GM23248 (cell line): Measurements from ENCODE around the gene CACHD1. TPM values are rescaled to one million over a fixed set of nuclear protein-coding genes. Genes with fewer than 3 reads are reported as not detected.

Experiments used
- DNase-seq: peaks from one replicate; pipeline ENCODE4 v3.0.0-alpha.2; 2015
- H2AFZ ChIP-seq: fragments of 200-600 bp; sonication (generic); 2 replicates; pipeline ENCODE4 v1.6.1; 2016; ENCODE audit warnings: antibody characterized with exemption
- H3F3A ChIP-seq: fragments of 200-600 bp; sonication (generic); 2 replicates; pipeline ENCODE4 v1.6.1; 2016; ENCODE audit warnings: mild to moderate bottlenecking, antibody characterized with exemption, mixed run types; ENCODE audit not compliant: insufficient read depth
- H3K27ac ChIP-seq: fragments of 200-600 bp; sonication (generic); 2 replicates; pipeline ENCODE4 v1.5.1; 2016; ENCODE audit warnings: mild to moderate bottlenecking
- H3K27me3 ChIP-seq: fragments of 200-600 bp; sonication (generic); replicated peaks from 2 replicates; pipeline ENCODE4 v1.6.1; 2016; ENCODE audit warnings: mild to moderate bottlenecking; ENCODE audit not compliant: insufficient read depth
- H3K36me3 ChIP-seq: fragments of 200-600 bp; sonication (generic); 2 replicates; pipeline ENCODE4 v1.6.1; 2016; ENCODE audit warnings: low read depth, mild to moderate bottlenecking
- H3K4me1 ChIP-seq: fragments of 200-600 bp; sonication (generic); 2 replicates; pipeline ENCODE4 v1.6.1; 2016; ENCODE audit warnings: mild to moderate bottlenecking; ENCODE audit not compliant: insufficient read depth
- H3K4me2 ChIP-seq: fragments of 200-600 bp; sonication (generic); one replicate; pipeline ENCODE4 v1.6.1; 2016; ENCODE audit warnings: mild to moderate bottlenecking; ENCODE audit not compliant: unreplicated experiment
- H3K4me3 ChIP-seq: fragments of 200-600 bp; sonication (generic); 2 replicates; pipeline ENCODE4 v1.5.1; 2016; ENCODE audit warnings: mild to moderate bottlenecking
- H3K79me2 ChIP-seq: fragments of 200-600 bp; sonication (generic); 2 replicates; pipeline ENCODE4 v1.6.1; 2016; ENCODE audit warnings: mild to moderate bottlenecking; ENCODE audit not compliant: insufficient read depth
- H3K9ac ChIP-seq: fragments of 200-600 bp; sonication (generic); 2 replicates; pipeline ENCODE4 v1.6.1; 2016; ENCODE audit warnings: mild to moderate bottlenecking
- H3K9me2 ChIP-seq: fragments of 200-600 bp; sonication (generic); 2 replicates; pipeline ENCODE4 v1.6.1; 2016; ENCODE audit warnings: mixed run types, mild to moderate bottlenecking, moderate library complexity; ENCODE audit not compliant: insufficient read depth
- H3K9me3 ChIP-seq: fragments of 200-600 bp; sonication (generic); one replicate; pipeline ENCODE4 v1.6.1; 2017; ENCODE audit warnings: low read depth
- H4K20me1 ChIP-seq: fragments of 200-600 bp; sonication (generic); 2 replicates; pipeline ENCODE4 v1.6.0; 2016; ENCODE audit not compliant: insufficient read depth
- EZH2 ChIP-seq: fragments of 200-600 bp; sonication (generic); IDR thresholded peaks from 2 replicates; pipeline ENCODE4 v1.6.1; 2018; ENCODE audit warnings: antibody characterized with exemption, mild to moderate bottlenecking; ENCODE audit not compliant: insufficient read depth, poor library complexity, severe bottlenecking
- EZH2phosphoT487 ChIP-seq: fragments of 200-600 bp; sonication (generic); IDR thresholded peaks from 2 replicates; pipeline ENCODE4 v1.6.1; 2018; ENCODE audit warnings: antibody characterized with exemption, moderate library complexity, mild to moderate bottlenecking, low read depth; ENCODE audit not compliant: insufficient read depth
- WGBS, 2 experiments: methylation state at CpG; one replicate each; pipeline ENCODE4 v1.1.6; 2015 to 2017; ENCODE audit warnings: low lambda C conversion rate in 2 of 2, low coverage in 1 of 2; ENCODE audit errors: missing lambda C conversion rate in 2 of 2; 5-methylcytosine and 5-hydroxymethylcytosine counted together
- in situ Hi-C: fragments of 300-500 bp; cut with MboI; formaldehyde crosslinking; loops from 2 replicates; pipeline ENCODE4 v1.15.0; 2020
- polyA plus RNA-seq: library from polyadenylated mRNA; unstranded; fragments of >200 nt; fragmentation: Nextera tagmentation; extraction: Ambion mirVana; gene quantifications from 2 replicates; pipeline ENCODE4 v1.2.1, GENCODE V29; 2016
- total RNA-seq: library from RNA; depleted of rRNA; stranded (reverse); fragments of >200 nt; shearing (Covaris generic); gene quantifications from 2 replicates; pipeline ENCODE4 v1.2.3, GENCODE V29; 2014

CACHD1 gene
- total and polyA plus RNA-seq, 2 experiments from 2014 or later: 1.9 to 9.3 TPM

DNA sequence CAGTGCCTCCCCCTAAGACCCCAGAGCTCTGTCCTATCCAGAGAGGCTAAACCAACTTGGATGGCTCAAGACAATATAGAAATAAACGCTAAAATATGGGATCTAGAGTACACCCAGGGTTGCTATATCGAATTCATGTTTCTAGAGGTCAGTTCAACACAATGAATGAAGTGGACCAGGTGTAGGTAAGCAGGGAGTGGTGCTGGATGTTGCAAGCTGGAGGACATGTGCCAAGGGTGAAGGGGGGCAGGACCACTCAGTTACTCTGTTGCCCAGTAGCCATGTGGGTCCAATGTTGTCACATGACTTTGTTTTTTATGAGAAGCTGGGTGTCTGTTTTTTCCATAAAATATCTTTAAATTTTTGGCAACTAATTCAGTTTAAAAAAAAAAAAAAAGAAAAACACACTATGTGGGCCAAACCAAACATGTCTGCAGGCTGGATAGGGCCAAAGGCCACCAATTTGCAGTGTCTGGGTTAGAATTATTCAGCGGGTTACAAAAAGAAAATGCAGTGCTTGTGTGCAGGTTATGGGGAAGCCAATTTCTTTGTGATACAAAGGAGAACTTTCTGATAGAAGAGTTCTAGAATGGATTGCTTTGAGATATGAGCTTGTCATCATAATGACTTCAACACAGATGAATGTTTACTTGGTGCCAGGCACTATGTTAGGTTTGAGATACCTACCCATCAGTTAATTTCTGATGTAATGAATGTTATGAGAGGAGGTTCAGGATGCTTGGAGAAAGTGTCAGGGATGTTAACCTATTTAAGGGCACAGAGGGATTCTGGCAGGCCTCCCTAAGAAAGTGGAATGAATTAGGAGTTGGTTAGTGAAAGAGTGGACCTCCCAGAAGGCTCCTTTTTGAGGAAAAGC lies 8.9 kb downstream of the CACHD1 start:
- in situ Hi-C loops: no loop called here
- Histone ChIP-seq H3K4me1 (peaks cover 16% of the 10 kb centered on the region), H3K4me2 (no peak overlapping the region), H3K9ac (no peak overlapping the region), H3K27me3 (no peaks in the 10 kb centered on the region), H3K9me2 (no peaks in the 10 kb centered on the region), H4K20me1 (no peaks in the 10 kb centered on the region), H3K9me3 (no peaks in the 10 kb centered on the region), H3K4me3 (no peak overlapping the region), H2AFZ (no peak overlapping the region), H3K27ac (no peak overlapping the region), H3K36me3 (no peaks in the 10 kb centered on the region), H3F3A (peaks cover 14% of the 10 kb centered on the region; the same call in 1 of the 2 replicates), H3K79me2 (peaks cover 12% of the 10 kb centered on the region; the same call in 1 of the 2 replicates)
- DNase-seq: no peak
- TF ChIP-seq EZH2phosphoT487 (no peak), EZH2 (no peak)
- 100% methylated on average over 3 of the region's 3 CpGs for WGBS, 2 experiments

DNA sequence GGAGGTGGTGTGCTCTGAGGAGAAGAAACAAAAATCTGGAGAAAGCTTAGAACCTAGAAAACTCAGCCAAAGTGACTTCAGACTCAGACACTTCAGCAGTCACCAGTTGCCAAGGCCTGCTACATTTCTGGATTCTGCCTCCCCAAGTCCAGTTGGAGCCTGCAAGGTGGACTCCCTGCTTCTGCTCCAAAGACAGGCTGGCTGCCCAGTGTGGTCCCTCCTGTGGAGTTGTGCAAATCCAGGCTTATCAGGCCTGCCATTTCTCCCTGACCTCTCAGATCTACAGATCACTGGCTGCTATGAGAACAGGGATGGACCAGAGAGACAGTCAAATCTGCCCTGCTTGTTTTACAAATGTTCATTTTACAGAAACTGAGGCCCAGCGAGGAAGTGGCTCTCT lies 9.9 kb downstream of the CACHD1 start:
- Histone ChIP-seq H3K79me2 (peaks cover 12% of the 10 kb centered on the region; the same call in 1 of the 2 replicates), H3K27ac (no peak overlapping the region), H3K9me3 (no peaks in the 10 kb centered on the region), H3F3A (peaks cover 14% of the 10 kb centered on the region; the same call in 1 of the 2 replicates), H3K4me1 (peaks cover 16% of the 10 kb centered on the region), H2AFZ (no peak overlapping the region), H3K4me2 (no peak overlapping the region), H3K9me2 (no peaks in the 10 kb centered on the region), H3K27me3 (no peaks in the 10 kb centered on the region), H4K20me1 (no peaks in the 10 kb centered on the region), H3K36me3 (no peaks in the 10 kb centered on the region), H3K4me3 (no peak overlapping the region), H3K9ac (no peak overlapping the region)
- in situ Hi-C loops: no loop called here
- 77 to 92% methylated on average over 1 of the region's 1 CpG for WGBS, 2 experiments
- no peak for TF ChIP-seq EZH2
- no peak for TF ChIP-seq EZH2phosphoT487
- no peak for DNase-seq

DNA sequence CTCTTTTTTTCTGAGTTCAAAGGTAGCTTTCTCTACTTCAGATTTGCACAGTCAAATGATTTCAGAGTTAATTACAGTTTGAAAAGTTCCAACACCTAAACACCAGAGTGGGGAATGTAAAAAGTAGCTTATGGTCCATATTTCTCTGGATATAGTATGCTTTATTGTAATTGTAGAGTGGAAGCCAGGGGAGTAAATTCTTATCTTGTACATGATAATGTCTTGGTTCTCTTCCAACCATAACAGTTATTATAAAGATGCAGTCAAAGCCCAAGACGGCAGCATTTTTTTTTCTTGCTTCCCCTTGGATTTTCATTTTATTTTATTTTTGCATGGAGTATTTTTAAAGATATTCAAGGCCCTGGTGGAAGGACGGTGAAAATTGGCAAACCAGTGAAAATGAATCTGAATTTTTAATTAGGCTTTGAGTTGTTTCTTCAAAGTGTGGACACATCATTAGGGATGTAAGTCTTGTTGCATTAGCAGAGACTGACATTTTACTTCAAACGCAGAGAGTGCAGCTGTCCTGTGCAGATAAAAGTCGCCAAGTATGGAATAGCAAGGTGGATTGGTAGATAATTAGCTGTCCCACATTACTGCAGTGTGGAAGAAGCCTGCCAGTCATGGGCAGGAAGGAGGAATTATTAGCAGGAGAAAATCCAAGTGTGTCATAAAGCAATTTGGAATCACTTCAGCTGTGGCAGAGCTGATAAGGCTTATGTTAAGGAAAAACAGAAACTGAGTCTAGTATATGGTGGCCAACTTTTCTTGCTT lies 11.3 kb downstream of the CACHD1 start:
- no peak for DNase-seq
- Histone ChIP-seq H3K79me2 (peaks cover 12% of the 10 kb centered on the region; the same call in 1 of the 2 replicates), H4K20me1 (no peaks in the 10 kb centered on the region), H3K27ac (no peak overlapping the region), H3K4me3 (no peak overlapping the region), H2AFZ (no peak overlapping the region), H3K9ac (no peak overlapping the region), H3K36me3 (no peaks in the 10 kb centered on the region), H3K9me2 (no peaks in the 10 kb centered on the region), H3K4me2 (no peak overlapping the region), H3K27me3 (no peaks in the 10 kb centered on the region), H3K9me3 (no peaks in the 10 kb centered on the region), H3F3A (peaks cover 11% of the 10 kb centered on the region; the same call in 1 of the 2 replicates), H3K4me1 (peaks cover 11% of the 10 kb centered on the region)
- no peak for TF ChIP-seq EZH2phosphoT487
- TF ChIP-seq EZH2: no peak
- WGBS, 2 experiments: 82 to 90% methylated on average over 4 of the region's 4 CpGs
- in situ Hi-C loops: no loop called here

DNA sequence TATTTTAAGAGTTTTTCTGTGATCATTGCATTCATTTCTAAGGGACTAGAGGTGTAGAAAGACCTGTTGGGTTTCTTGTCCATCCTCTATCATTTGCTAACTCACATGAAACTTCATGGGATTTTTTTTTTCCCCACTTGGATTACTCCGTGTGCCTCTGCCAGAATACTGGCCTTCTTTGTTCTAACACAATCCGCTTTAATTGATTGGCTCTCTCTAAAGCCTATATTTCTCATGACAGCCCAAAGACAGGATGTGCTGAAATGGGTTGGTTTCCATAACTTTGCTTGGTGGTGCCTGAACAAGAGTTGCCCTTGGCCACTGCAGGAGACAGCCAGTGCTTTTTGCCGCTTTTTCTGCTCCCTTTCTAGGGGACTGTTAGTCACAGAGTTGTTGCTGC lies 12.2 kb downstream of the CACHD1 start:
- Histone ChIP-seq H3K4me2 (no peak overlapping the region), H3K36me3 (no peaks in the 10 kb centered on the region), H3K4me3 (no peak overlapping the region), H3K9me2 (no peaks in the 10 kb centered on the region), H3K27ac (no peak overlapping the region), H3K27me3 (no peaks in the 10 kb centered on the region), H2AFZ (no peak overlapping the region), H3K79me2 (peaks cover 12% of the 10 kb centered on the region; the same call in 1 of the 2 replicates), H3K4me1 (peaks cover 2% of the 10 kb centered on the region), H3K9ac (no peak overlapping the region), H4K20me1 (no peaks in the 10 kb centered on the region), H3K9me3 (no peaks in the 10 kb centered on the region), H3F3A (peaks cover 2% of the 10 kb centered on the region; the same call in 1 of the 2 replicates)
- TF ChIP-seq EZH2phosphoT487 (no peak), EZH2 (no peak)
- no peak for DNase-seq
- in situ Hi-C loops: no loop called here
- WGBS, 2 experiments: 73 to 74% methylated on average over 3 of the region's 3 CpGs
